Mesendoderm (in vitro differentiated cells): ENCODE data around the gene OLR1.

ENCODE experiments used
- DNase-seq: peaks from one replicate; pipeline ENCODE4 v3.0.0; 2013
- H2AK5ac ChIP-seq: 2 replicates; pipeline ENCODE4 v1.6.1; 2013; ENCODE audit warnings: low read length, inconsistent platforms
- H2BK120ac ChIP-seq: 2 replicates; pipeline ENCODE4 v1.6.1; 2013; ENCODE audit warnings: low read depth, mild to moderate bottlenecking, low read length, moderate library complexity, mixed read lengths
- H2BK15ac ChIP-seq: replicated peaks from 2 replicates; pipeline ENCODE4 v1.6.1; 2013; ENCODE audit warnings: low read depth, mild to moderate bottlenecking, moderate library complexity
- H2BK5ac ChIP-seq: 2 replicates; pipeline ENCODE4 v1.6.1; 2013; ENCODE audit warnings: low read length, inconsistent platforms
- H3K18ac ChIP-seq: 2 replicates; pipeline ENCODE4 v1.6.1; 2013; ENCODE audit warnings: mild to moderate bottlenecking, low read length, mixed read lengths
- H3K23ac ChIP-seq: one replicate; pipeline ENCODE4 v1.6.1; 2013; ENCODE audit warnings: low read length
- H3K27ac ChIP-seq: 2 replicates; pipeline ENCODE4 v1.5.1; 2013; ENCODE audit warnings: low read depth, mild to moderate bottlenecking, inconsistent platforms, low read length, moderate library complexity
- H3K27me3 ChIP-seq: 2 replicates; pipeline ENCODE4 v1.6.1; 2013; ENCODE audit warnings: low read length, control low read depth, mild to moderate bottlenecking, inconsistent platforms; ENCODE audit not compliant: insufficient read depth, poor library complexity
- H3K36me3 ChIP-seq: 2 replicates; pipeline ENCODE4 v1.6.1; 2013; ENCODE audit warnings: low read length, inconsistent platforms; ENCODE audit not compliant: control insufficient read depth, insufficient read depth
- H3K4ac ChIP-seq: one replicate; pipeline ENCODE4 v1.6.1; 2013; ENCODE audit warnings: low read depth, mild to moderate bottlenecking, low read length, moderate library complexity
- H3K4me1 ChIP-seq: 2 replicates; pipeline ENCODE4 v1.6.1; 2013; ENCODE audit warnings: low read depth, low read length, inconsistent platforms; ENCODE audit not compliant: control insufficient read depth
- H3K4me2 ChIP-seq: 2 replicates; pipeline ENCODE4 v1.6.1; 2013; ENCODE audit warnings: low read length
- H3K4me3 ChIP-seq: 2 replicates; pipeline ENCODE4 v1.5.1; 2013; ENCODE audit warnings: mild to moderate bottlenecking, low read length
- H3K56ac ChIP-seq: one replicate; pipeline ENCODE4 v1.6.1; 2013; ENCODE audit warnings: low read length
- H3K79me1 ChIP-seq: 2 replicates; pipeline ENCODE4 v1.6.1; 2013; ENCODE audit warnings: low read length, inconsistent platforms
- H3K79me2 ChIP-seq: 2 replicates; pipeline ENCODE4 v1.6.1; 2013; ENCODE audit warnings: mild to moderate bottlenecking, low read length; ENCODE audit not compliant: control insufficient read depth, insufficient read depth
- H3K9ac ChIP-seq: 2 replicates; pipeline ENCODE4 v1.6.1; 2013; ENCODE audit warnings: low read length, inconsistent platforms
- H4K5ac ChIP-seq: one replicate; pipeline ENCODE4 v1.6.1; 2013; ENCODE audit warnings: low read length
- H4K8ac ChIP-seq: one replicate; pipeline ENCODE4 v1.6.1; 2013; ENCODE audit warnings: low read depth, mild to moderate bottlenecking, control low read depth, low read length, moderate library complexity
- WGBS: extraction: QIAGEN DNeasy Blood & Tissue Kit; methylation state at CpG from one replicate; pipeline ENCODE4 v1.1.7; 2013; ENCODE audit warnings: low lambda C conversion rate, missing lambda C conversion rate; ENCODE audit not compliant: insufficient coverage; ENCODE audit errors: extremely low coverage; 5-methylcytosine and 5-hydroxymethylcytosine counted together

The OLR1 gene

DNA sequence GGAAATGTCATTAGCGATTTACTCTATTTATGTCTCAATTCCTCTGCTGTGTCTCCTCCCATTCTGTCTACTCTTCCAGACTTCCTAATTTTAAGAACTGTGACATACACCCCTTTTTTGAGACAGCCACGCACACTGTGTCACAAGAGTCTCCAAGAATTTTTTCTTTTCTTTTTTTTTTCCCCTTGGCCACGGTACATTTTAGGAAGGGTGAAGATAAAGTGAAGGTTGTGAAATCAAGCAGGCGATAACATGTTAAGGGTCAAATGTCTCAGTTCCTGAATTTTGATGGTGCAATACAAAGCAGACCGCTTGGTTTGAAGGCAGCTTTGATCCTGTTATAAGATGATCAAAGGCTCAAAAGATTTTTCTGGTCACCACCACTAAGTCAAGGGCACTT is 4.3 kb downstream of the OLR1 start:
- Histone ChIP-seq H2BK5ac (no peak overlapping the region), H3K4me2 (no peak overlapping the region), H2AK5ac (no peak overlapping the region), H2BK120ac (no peak overlapping the region), H3K23ac (no peak overlapping the region), H3K56ac (no peak overlapping the region), H3K4ac (no peak overlapping the region), H3K18ac (no peak overlapping the region), H4K8ac (no peak overlapping the region), H3K4me1 (peaks cover 3% of the 10 kb centered on the region), H3K79me2 (no peaks in the 10 kb centered on the region), H3K27ac (no peak overlapping the region), H3K9ac (no peak overlapping the region), H2BK15ac (no peak overlapping the region), H3K79me1 (no peaks in the 10 kb centered on the region), H3K4me3 (no peak overlapping the region), H3K27me3 (no peaks in the 10 kb centered on the region), H3K36me3 (no peaks in the 10 kb centered on the region), H4K5ac (no peak overlapping the region)
- no CpG with 5 or more reads among the region's 5 CpGs for whole genome bisulfite sequencing
- no peak for DNase-seq

DNA sequence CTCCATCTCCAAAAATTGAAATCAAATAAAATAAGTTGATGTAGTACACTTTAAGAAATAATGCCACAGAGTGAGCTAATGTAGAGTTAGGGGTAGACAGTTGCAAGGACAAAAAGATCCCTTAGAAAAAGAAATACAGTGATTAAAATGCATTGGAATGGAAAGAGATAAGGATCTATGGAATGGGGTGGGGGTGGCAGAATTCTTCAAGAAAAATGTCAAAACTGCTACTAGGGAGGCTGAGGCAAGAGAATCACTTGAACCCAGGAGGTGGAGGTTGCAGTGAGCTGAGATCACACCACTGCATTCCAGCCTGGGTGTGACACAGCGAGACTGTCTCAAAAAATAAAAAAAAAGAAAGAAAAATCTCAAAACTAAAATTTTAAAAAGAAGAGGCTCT is 6.5 kb downstream of the OLR1 start:
- H3K56ac ChIP-seq: no peak overlapping the region
- no peak overlapping the region for H3K9ac ChIP-seq
- no peak overlapping the region for H3K23ac ChIP-seq
- no peak overlapping the region for H3K4me3 ChIP-seq
- H3K27me3 ChIP-seq: no peaks in the 10 kb centered on the region
- no peaks in the 10 kb centered on the region for H3K79me2 ChIP-seq
- H3K27ac ChIP-seq: no peak overlapping the region
- H2AK5ac ChIP-seq: no peak overlapping the region
- no peaks in the 10 kb centered on the region for H3K36me3 ChIP-seq
- H3K79me1 ChIP-seq: no peaks in the 10 kb centered on the region
- DNase-seq: peak; percentile 64
- H2BK15ac ChIP-seq: no peak overlapping the region
- H4K8ac ChIP-seq: no peak overlapping the region
- H3K18ac ChIP-seq: no peak overlapping the region
- WGBS: no CpG with 5 or more reads among the region's 1 CpG
- H3K4ac ChIP-seq: no peak overlapping the region
- no peak overlapping the region for H2BK120ac ChIP-seq
- H3K4me2 ChIP-seq: no peak overlapping the region
- H4K5ac ChIP-seq: no peak overlapping the region
- H2BK5ac ChIP-seq: no peak overlapping the region
- H3K4me1 ChIP-seq: no peaks in the 10 kb centered on the region

DNA sequence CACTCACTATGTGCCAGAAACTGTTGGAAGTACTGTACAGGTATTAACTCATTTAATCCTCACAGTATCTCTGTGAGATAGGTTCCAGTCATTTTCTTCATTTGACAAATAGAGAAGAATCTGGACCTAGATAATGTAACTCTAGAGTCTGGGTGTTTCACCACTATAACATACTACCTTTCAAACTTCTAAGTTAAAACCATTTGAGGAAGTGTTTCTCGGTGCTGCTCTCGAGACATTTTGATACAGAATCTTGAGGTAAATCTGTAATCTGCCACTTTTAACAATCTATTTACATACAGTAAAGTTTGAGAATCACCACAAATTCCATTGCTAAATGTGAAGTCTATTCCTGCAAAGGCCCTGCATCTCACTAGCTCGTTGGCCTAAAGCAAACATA is 8.8 kb downstream of the OLR1 start:
- no peak for DNase-seq
- Histone ChIP-seq H3K79me1 (no peaks in the 10 kb centered on the region), H3K4me1 (peaks cover 2% of the 10 kb centered on the region), H4K8ac (no peak overlapping the region), H3K27me3 (no peaks in the 10 kb centered on the region), H4K5ac (no peak overlapping the region), H3K18ac (no peak overlapping the region), H2BK120ac (no peak overlapping the region), H3K4ac (no peak overlapping the region), H3K36me3 (no peaks in the 10 kb centered on the region), H2BK15ac (no peak overlapping the region), H3K56ac (no peak overlapping the region), H3K4me3 (no peak overlapping the region), H3K23ac (no peak overlapping the region), H2BK5ac (no peak overlapping the region), H3K27ac (no peak overlapping the region), H3K9ac (no peak overlapping the region), H2AK5ac (no peak overlapping the region), H3K79me2 (no peaks in the 10 kb centered on the region), H3K4me2 (no peak overlapping the region)
- WGBS: no CpG with 5 or more reads among the region's 3 CpGs

DNA sequence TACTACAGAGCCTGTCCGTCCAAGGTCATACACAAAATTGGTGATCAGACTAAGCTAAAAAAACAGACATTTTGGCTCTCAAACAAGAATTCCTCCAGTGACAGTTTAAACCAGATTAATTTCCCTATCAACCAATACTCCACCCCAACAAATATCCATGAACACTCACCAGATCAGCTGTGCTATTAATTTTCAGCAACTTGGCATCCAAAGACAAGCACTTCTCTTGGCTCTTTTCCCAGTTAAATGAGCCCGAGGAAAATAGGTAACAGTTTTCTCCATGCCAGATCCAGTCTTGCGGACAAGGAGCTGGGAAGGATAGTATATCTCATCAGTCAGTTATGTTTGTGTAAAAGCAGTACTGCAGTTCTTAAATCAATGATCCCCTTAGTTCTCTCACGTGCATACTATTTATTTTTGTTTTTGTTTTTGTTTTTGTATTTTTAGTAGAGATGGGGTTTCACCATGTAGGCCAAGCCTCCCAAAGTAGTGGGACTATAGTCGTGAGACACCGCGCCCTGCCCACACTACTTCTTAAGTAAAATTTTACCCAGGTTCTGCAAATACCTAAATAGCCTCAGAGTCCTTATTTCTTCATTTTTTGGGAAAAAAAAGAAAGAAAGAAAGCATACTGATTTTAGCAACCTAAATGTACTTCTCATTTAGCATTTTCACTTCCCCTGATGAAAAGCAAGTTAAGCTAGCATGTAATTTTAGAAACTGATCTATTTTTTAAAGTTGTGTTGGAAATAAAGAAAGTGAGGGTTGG is 11.1 kb downstream of the OLR1 start:
- Histone ChIP-seq H3K18ac (no peak overlapping the region), H2BK5ac (no peak overlapping the region), H3K36me3 (no peaks in the 10 kb centered on the region), H3K9ac (no peak overlapping the region), H3K56ac (no peak overlapping the region), H3K4me2 (no peak overlapping the region), H2BK15ac (peak overlapping the region; percentile 57), H3K79me1 (no peaks in the 10 kb centered on the region), H4K5ac (no peak overlapping the region), H2AK5ac (no peak overlapping the region), H4K8ac (no peak overlapping the region), H3K79me2 (no peaks in the 10 kb centered on the region), H3K4me3 (no peak overlapping the region), H2BK120ac (no peak overlapping the region), H3K27ac (no peak overlapping the region), H3K4ac (no peak overlapping the region), H3K23ac (no peak overlapping the region), H3K27me3 (no peaks in the 10 kb centered on the region), H3K4me1 (peaks cover 2% of the 10 kb centered on the region)
- no peak for DNase-seq
- whole genome bisulfite sequencing: no CpG with 5 or more reads among the region's 7 CpGs

DNA sequence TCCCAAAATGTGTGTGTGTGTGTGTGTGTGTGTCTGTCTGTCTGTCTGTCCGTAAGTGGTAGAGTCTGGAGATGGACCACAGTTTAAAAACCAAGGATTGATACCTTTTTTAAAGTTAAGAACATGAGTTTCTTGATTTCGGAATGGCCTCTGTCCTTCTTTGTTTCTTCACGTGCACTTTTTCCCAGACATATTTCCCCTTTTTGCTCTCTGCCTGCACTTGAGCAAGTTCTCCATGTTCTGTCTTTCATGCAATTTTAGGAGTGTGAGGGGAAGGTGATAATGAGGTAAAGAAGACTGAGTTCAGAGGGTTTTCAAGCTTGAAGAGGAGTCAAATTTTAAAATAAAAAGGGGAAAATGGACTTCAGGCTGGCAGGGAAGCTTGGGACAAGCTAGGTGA is 12.7 kb downstream of the OLR1 start:
- no peak overlapping the region for H2AK5ac ChIP-seq
- no peak overlapping the region for H3K23ac ChIP-seq
- no peak overlapping the region for H3K27ac ChIP-seq
- H3K9ac ChIP-seq: no peak overlapping the region
- DNase-seq: no peak
- H3K79me1 ChIP-seq: no peaks in the 10 kb centered on the region
- peaks cover 2% of the 10 kb centered on the region for H3K4me1 ChIP-seq
- no peak overlapping the region for H3K4ac ChIP-seq
- no peaks in the 10 kb centered on the region for H3K27me3 ChIP-seq
- H3K18ac ChIP-seq: peak overlapping the region; percentile 28
- H3K56ac ChIP-seq: no peak overlapping the region
- no peak overlapping the region for H4K8ac ChIP-seq
- no peak overlapping the region for H3K4me3 ChIP-seq
- no peak overlapping the region for H3K4me2 ChIP-seq
- no CpG with 5 or more reads among the region's 3 CpGs for WGBS
- no peak overlapping the region for H4K5ac ChIP-seq
- no peaks in the 10 kb centered on the region for H3K36me3 ChIP-seq
- H3K79me2 ChIP-seq: no peaks in the 10 kb centered on the region
- no peak overlapping the region for H2BK120ac ChIP-seq
- H2BK15ac ChIP-seq: no peak overlapping the region
- no peak overlapping the region for H2BK5ac ChIP-seq

DNA sequence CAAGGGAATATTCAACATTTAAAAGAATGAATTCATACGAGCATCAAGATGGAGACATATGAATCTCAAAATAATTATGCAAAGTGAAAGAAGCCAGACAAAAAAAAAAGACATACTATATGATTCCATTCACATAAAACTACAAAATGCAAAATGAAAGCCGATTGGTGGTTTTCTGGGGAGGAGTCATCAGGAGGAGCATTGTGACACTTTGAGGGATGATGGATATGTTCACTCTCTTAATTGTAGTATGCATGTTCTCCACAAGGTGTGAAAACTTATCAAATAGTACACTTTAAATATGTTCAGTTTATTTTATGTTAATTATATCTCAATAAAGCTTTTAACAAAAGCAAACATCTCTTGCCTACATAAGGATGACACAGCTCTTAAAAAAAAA is 13.5 kb downstream of the OLR1 start:
- no peak overlapping the region for H3K9ac ChIP-seq
- H2BK120ac ChIP-seq: no peak overlapping the region
- no peak overlapping the region for H2BK5ac ChIP-seq
- no peaks in the 10 kb centered on the region for H3K79me1 ChIP-seq
- WGBS: no CpG with 5 or more reads among the region's 2 CpGs
- no peaks in the 10 kb centered on the region for H3K79me2 ChIP-seq
- H3K18ac ChIP-seq: no peak overlapping the region
- no peak overlapping the region for H4K8ac ChIP-seq
- no peak for DNase-seq
- no peak overlapping the region for H2BK15ac ChIP-seq
- no peak overlapping the region for H3K4me3 ChIP-seq
- H3K4me1 ChIP-seq: peaks cover 2% of the 10 kb centered on the region
- no peak overlapping the region for H2AK5ac ChIP-seq
- no peak overlapping the region for H3K23ac ChIP-seq
- H4K5ac ChIP-seq: no peak overlapping the region
- H3K4me2 ChIP-seq: no peak overlapping the region
- H3K27me3 ChIP-seq: no peaks in the 10 kb centered on the region
- no peak overlapping the region for H3K4ac ChIP-seq
- no peak overlapping the region for H3K56ac ChIP-seq
- no peaks in the 10 kb centered on the region for H3K36me3 ChIP-seq
- H3K27ac ChIP-seq: no peak overlapping the region
